GM19035 (cell line): ENCODE results near the gene GPR3.
"Not testable (repeated sequence)": the region's sequence is repeated elsewhere in the genome, so short reads cannot be mapped to it uniquely, and the experiment has no call there.

Source experiments
- ATAC-seq: cut with Tn5 transposase; IDR thresholded peaks from one replicate; pipeline ENCODE4 v1.9.1; 2021; ENCODE audit not compliant: unreplicated experiment

Gene GPR3

DNA sequence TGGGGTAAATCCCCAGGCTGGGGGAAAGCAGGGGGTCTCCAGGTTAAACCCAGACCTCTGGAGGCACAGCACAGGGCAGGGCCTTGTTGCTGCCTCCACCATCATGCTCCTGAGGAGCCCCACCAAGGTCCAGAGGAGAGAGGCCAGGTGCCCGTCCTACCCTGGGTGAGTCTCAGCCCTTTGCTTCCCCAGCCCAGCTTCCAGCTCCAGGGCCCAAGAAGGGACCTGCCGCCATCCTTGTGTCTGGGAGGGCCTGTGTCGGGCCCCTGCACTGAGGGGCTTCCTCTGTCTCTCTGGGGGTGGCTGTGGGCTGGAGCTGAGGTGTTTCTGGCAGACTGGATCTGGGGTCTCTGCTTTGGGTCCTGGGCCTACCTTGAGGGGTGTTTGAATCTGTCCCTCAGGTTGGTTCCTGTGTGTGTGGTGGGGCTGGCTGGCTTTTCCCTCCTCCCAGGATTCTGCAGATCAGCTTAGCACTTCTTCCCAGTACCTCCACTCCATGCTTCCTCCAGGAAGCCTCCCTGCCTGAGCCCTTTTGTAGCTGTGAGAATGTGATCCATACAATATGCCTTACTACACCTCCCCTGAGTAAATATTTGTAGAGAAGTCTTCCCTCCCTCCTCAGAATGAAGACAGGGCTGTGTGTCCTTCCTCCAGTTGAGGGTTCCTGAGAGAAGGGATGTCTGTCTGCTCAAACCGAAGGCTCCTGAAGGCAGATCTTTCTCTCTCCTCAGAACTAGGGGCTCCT lies 6.2 kb downstream of the GPR3 start:
- ATAC-seq, result no peak

DNA sequence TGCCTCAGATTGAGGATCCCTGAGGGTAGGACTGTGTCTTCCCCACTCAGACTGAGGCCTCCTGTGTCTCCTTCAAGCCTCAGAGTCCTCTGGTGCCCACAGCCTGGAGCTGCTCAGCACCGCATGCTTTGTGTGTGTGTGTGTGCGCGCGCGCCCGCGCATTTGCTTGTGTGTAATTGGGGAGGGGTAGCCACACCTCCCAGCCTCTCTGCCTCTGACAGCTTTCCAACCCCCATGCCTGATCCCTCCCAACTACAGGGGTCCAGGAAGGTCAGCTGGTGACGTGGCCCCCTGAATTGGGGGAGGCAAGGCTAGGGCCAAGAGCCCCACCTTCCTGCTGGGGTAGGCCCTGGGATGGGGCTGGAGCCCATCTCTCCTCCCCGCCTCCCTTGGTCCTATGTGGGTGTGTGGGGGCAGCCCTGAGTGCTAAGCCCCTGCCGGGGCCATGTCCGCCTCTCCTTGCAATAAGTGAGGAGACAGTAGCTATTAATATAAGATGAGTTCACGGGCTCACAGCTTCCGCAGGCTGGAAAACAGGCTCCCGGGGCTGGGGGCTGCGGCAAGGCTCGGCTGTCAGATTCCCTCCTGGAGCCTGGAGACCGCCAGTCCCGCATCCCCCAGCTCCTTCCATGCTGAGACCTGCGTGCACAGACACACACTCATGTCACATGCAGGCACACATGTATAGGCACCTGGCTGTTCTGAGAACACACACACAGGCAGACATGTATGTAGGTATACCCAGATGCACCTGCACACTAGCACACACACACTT lies 7.0 kb downstream of the GPR3 start:
- no peak for ATAC-seq

DNA sequence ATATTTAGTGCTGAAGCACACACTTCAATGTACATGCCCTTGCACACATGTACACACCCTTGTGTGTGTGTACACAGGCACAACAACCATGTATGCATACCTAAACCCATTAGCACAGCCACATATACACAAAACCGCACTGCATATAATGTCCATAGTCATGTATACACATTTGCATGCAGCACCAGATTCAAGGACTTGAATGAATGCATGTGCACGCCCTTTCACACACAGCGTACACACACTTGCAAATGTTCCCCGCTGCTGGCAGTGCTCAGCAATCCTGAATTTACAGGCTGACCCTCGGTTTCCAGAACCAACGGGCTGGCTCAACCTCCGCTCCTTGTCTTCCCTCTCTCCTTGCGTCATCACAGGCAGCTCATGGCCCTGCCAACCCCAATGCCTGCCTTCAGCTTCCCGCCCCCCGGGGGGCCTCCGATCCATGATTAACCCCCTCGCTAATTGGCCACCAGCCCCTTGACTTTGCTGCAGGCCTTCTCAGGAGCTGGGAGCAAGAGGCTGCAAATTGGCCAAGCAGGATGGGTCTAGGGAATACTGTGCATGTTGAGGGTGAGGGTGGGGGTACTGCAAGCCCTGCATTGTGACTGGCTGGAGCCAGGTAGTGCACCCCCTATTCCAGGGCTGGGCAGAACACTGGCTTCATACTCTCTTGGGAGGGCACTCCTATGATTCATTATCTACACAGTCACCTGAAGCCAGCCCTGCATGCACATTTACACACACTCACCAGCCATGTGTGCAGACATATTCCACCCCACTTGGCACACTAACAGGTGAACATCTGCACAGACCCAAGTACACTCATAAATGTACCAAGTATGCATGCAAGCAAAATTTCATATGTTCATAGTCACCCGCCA lies 7.9 kb downstream of the GPR3 start:
- no peak for ATAC-seq

- ATAC-seq, result no peak
Observed at GRCh38 chr1:27400963-27401341, 8.5 kb downstream of the GPR3 start.

GRCh38 chr1:27402349-27402754 lies 9.9 kb downstream of the GPR3 start:
- ATAC-seq, result no peak

- ATAC-seq, result no peak
Observed at GRCh38 chr1:27403065-27403726, 10.8 kb downstream of the GPR3 start.

DNA sequence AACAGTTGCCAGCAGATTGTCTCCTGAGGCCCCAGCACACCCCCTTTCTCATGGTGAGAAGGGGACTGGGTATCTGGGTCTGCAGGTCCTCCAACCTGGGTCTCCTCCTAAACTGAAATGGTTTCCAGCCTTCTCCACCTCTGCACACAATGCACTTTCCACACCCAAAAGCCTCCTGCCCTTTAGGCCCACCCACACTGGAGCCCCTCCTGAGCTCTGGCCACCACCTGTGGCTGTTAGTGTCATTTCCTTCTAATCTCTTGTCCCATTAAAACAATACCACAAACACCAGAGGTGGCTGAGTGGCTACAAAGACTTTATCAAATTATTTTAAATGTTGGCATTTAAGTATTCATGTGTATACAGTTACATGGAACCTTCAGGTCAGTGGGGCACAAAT lies 11.5 kb downstream of the GPR3 start:
- no peak for ATAC-seq

GRCh38 chr1:27405074-27405473 lies 12.7 kb downstream of the GPR3 start:
- ATAC-seq, result no peak

DNA sequence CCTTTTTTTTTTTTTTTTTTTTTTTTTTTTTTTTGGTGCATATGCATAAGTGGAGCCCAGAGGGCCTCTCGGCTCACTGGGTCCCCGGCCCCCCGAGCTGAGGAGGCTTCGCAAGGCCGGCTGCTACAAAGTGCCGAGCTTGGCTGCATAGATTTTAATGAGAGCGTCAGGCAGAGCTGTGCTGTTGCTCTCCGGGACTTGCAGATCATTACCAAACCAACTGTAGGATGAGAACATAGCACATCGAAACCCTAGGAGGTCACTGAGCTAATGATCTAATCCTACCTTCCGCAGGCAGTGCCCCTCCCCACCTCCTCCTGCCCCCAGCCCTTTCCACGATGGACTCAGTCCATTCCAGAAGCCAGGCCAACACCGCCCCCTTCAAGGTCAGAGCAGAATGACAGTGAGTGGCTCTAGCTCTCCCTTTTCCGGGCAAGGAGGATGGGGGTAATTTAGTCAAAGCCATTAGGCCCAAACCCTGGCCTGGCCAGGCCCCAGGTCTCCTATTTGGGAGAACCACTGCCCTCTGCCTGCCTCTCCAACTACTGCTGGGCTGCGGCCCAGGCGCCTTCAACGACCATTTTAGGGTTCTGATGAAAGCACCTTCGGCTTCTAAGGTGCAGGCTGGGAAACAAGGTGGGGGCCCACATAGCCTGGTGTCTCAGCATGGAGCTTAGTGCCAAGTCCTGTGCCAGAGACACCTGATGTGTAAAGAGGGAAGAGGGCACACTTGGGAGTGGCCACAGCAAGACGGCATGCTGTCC lies 13.4 kb downstream of the GPR3 start:
- not testable (repeated sequence) for ATAC-seq

DNA sequence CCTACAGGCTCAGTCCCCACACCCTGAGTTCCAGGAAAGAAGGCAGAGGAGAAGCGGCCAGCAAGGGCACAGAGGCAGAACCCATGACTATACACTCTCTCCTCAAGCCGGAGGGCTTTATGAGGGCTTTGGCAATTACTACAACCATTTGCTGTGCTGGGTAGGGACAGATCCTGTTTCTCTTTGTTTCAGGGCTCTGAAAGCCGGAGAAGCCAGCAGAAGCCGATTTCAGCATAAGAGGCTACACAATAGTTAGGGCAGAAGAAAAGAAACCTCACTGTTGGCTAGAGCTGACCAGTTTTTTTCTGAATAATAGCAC lies 13.9 kb downstream of the GPR3 start:
- no peak for ATAC-seq

DNA sequence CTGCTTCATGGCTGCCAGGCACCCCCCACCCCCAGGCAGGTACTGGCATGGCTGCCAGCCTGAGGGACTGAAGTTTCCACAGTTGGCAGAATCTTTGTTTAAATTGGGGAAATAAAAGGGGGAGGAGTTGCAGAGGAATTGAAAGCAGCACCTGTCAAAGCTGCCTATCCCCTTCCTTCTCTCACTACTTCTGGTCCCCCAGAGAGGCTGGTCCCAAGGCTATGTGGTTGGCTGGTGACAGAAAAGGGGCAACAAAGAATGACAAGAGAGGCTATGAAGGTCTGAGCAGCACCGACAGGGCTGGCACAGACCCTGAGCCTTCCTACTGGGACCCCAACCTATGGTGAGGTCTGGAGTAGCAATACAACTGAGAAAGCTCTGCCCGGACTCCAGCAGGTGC lies 14.4 kb downstream of the GPR3 start:
- ATAC-seq, result not testable (repeated sequence)

- ATAC-seq, result no peak
Observed at GRCh38 chr1:27408151-27408550, 15.7 kb downstream of the GPR3 start.

- no peak for ATAC-seq
Observed at GRCh38 chr1:27409669-27410068, 17.2 kb downstream of the GPR3 start.

DNA sequence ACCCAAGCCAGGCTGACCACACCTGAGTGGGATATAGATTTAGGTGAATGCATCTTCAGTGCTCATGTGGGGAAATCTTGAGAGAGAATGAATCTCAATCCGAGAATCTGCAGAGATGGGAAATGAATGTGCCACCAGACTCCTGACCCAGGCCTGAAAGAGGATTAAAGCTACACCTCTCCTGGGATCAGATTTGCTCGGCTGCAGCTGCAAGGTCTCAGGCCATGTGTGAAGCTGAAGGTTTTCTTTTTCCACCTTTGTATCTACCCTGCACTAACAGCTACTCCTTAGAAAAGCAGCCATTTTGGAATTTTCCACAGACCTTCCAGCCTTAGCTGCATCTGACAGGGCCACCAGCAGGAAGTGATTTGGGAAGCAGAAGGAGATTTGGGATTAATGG lies 18.3 kb downstream of the GPR3 start:
- ATAC-seq, result no peak

DNA sequence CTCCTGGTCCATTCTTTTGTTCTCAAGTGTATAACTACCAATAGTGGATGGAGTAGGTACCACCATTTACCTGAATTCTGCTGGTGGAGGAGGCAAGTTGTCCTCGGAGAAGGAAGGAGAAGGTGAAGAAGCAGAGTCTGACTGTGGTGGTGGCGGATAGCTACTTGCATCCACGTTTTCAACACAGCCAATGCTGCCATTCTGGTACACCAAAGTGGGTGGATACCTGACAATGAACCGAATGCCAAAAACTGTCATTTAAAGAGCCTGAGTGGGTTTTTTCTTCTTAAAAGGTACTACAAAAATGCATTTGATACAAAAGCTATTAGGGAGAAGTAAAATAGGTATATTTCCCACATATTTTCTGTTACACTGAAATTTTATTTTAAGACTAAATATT lies 20.1 kb downstream of the GPR3 start:
- ATAC-seq, result no peak

DNA sequence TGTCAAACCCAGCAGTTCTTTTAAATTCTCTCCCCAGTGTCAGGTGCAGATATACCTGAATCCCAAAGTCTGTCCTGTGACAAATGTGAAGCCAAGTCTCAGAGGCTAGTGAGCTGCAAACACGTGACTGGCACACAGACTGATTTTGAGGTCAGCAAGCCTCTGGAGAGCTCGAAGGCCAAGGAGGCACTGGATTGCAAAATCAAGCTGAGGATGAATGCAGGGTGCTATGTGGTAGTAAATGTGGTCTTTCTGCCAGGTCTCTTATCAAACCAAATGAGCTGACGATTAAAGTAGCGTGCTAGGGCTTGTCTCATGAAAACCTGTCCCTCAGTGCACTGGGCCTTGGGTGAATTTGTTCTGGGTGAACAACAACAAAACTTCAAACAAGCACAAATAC lies 20.6 kb downstream of the GPR3 start:
- no peak for ATAC-seq

DNA sequence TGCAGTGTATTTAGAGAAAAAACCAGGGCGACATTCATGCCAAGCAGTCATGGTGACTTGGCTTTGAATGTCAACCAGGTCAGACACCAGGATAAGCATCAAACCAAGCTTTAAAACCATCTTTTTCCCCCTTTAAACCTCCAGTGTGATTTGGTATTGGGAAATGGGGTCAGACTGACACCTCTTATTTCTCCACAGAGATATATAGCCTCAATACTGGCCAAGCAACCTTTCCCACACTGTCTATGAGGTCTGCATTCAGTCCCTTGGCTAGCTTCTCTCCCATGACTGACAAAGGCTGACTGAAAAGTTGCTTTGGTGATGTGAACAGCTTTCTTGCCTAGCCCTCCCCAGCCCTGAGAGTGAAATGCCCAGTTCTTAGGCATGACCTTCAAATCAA lies 21.7 kb downstream of the GPR3 start:
- ATAC-seq, result no peak

DNA sequence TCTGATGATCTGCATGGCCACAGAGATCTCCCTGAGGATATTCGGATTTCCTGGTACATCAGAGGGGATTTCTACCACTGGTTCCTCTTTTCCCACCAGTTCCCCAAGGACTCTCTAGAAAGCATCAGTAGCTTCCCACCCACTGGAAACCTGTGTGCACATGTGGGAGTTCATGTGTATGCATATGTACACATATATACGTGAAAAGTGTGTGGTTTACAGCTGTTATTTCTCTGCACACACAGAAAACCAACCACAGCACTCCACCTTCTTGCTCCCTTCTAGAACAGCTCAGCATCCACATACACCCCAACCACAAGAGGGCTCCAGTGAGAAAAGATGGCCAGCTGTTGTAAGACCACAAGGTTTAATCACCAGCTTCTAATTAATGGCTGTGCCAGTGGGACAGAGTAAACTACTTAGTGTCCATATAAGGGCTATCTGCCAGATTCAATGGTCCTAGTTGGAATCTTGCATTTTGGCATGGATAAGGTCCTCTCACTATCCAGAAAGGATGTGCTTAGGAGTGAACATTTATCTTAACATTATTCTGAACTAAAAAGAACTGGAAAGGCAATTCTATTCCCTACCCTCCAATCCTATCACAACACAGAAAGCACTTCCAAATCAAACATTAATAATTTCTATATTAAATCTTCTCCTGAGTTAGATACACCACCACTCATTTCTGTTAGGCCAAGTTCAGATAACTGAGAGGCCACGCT lies 24.1 kb downstream of the GPR3 start:
- no peak for ATAC-seq

- ATAC-seq, result no peak
Observed at GRCh38 chr1:27417713-27418112, 25.3 kb downstream of the GPR3 start.
